ENCODE measurements around the gene PACRG. TPM values are rescaled to one million over a fixed set of nuclear protein-coding genes. Genes with fewer than 3 reads are reported as not detected.

Gene PACRG
- total and polyA plus RNA-seq, 4 donors = 0.47 to 3.8 (median 2.4) TPM

GRCh38 chr6:163290545-163291274, 562.9 kb downstream of the PACRG start:
- no peak overlapping the region for H3K9ac ChIP-seq (ENCODE audit: low read depth in 1 of 2, low read length in 2 of 2)
- no peak for DNase-seq (ENCODE audit: low spot score)

GRCh38 chr6:163291622-163292021, 563.8 kb downstream of the PACRG start:
- H3K4me1 ChIP-seq (ENCODE audit: control insufficient read depth in 4 of 4, insufficient read depth in 4 of 4, low read length in 3 of 4) = no peaks in the 10 kb centered on the region
- DNase-seq (ENCODE audit: low spot score) = no peak
- no peaks in the 10 kb centered on the region for H3K27me3 ChIP-seq (ENCODE audit: control insufficient read depth in 4 of 4, insufficient read depth in 4 of 4, low read length in 3 of 4)
- H3K4me3 ChIP-seq (ENCODE audit: low read depth in 1 of 3, low read length in 3 of 3) = no peak overlapping the region
- H3K9ac ChIP-seq (ENCODE audit: low read depth in 1 of 2, low read length in 2 of 2) = no peak overlapping the region
- no peaks in the 10 kb centered on the region for H3K9me3 ChIP-seq (ENCODE audit: control insufficient read depth in 4 of 4, low read length in 3 of 4)
- no peak for TF ChIP-seq ATF3 (IDR thresholded peaks at IDR 0.05)
- TF ChIP-seq NR2F2 (IDR thresholded peaks at IDR 0.05) = no peak
- no peak for TF ChIP-seq MAX (IDR thresholded peaks at IDR 0.05)
- no peak for TF ChIP-seq SP1 (IDR thresholded peaks at IDR 0.05)
- TF ChIP-seq TAF1 (conservative IDR thresholded peaks at IDR 0.05) = no peak
- no peak for TF ChIP-seq FOXA1 (IDR thresholded peaks at IDR 0.05)
- no peak for TF ChIP-seq JUND (IDR thresholded peaks at IDR 0.05)
- TF ChIP-seq ZBTB33 (IDR thresholded peaks at IDR 0.05) = no peak
- TF ChIP-seq CTCF (IDR thresholded peaks at IDR 0.05; ENCODE audit: low read depth, low read length, missing input control) = no peak
- no peak for TF ChIP-seq REST (IDR thresholded peaks at IDR 0.05)
- no peak for TF ChIP-seq HNF4G (IDR thresholded peaks at IDR 0.05)
- no peak for TF ChIP-seq RAD21 (IDR thresholded peaks at IDR 0.05)
- no peak for TF ChIP-seq GABPA (IDR thresholded peaks at IDR 0.05 in 1 of 2, conservative IDR thresholded peaks at IDR 0.05 in 1 of 2)
- no peak for TF ChIP-seq FOXA2 (IDR thresholded peaks at IDR 0.05)
- no peak for TF ChIP-seq YY1 (IDR thresholded peaks at IDR 0.05)
- no peak for TF ChIP-seq RXRA (IDR thresholded peaks at IDR 0.05)
- TF ChIP-seq EGR1 (IDR thresholded peaks at IDR 0.05; ENCODE audit: low read depth in 2 of 2) = no peak
- no peak for TF ChIP-seq HNF4A (conservative IDR thresholded peaks at IDR 0.05)
- no peaks in the 10 kb centered on the region for H3K36me3 ChIP-seq (ENCODE audit: control insufficient read depth in 4 of 4, insufficient read depth in 3 of 4, low read depth in 1 of 4, low read length in 3 of 4)
- no peak overlapping the region for H3K27ac ChIP-seq (ENCODE audit: low read depth in 1 of 2, low read length in 2 of 2)
- WGBS = 88% methylated on average over 5 of the region's 5 CpGs

More at GRCh38 chr6:163290545-163291274, 562.9 kb downstream of the PACRG start:
- H3K36me3 ChIP-seq (ENCODE audit: control insufficient read depth in 4 of 4, insufficient read depth in 3 of 4, low read depth in 1 of 4, low read length in 3 of 4) = no peaks in the 10 kb centered on the region
- H3K27ac ChIP-seq (ENCODE audit: low read depth in 1 of 2, low read length in 2 of 2) = no peak overlapping the region
- 92% methylated on average over 22 of the region's 22 CpGs for WGBS
- H3K4me3 ChIP-seq (ENCODE audit: low read depth in 1 of 3, low read length in 3 of 3) = no peak overlapping the region
- TF ChIP-seq RAD21 (IDR thresholded peaks at IDR 0.05) (no peak), RXRA (IDR thresholded peaks at IDR 0.05) (no peak), EGR1 (IDR thresholded peaks at IDR 0.05; ENCODE audit: low read depth in 2 of 2) (no peak)
- no peaks in the 10 kb centered on the region for H3K4me1 ChIP-seq (ENCODE audit: control insufficient read depth in 4 of 4, insufficient read depth in 4 of 4, low read length in 3 of 4)
- no peaks in the 10 kb centered on the region for H3K27me3 ChIP-seq (ENCODE audit: control insufficient read depth in 4 of 4, insufficient read depth in 4 of 4, low read length in 3 of 4)
- no peaks in the 10 kb centered on the region for H3K9me3 ChIP-seq (ENCODE audit: control insufficient read depth in 4 of 4, low read length in 3 of 4)
